Stimulated activated CD4-positive, alpha-beta T cell treated with anti-CD3 and anti-CD28 coated beads, Interleukin-12 subunit alpha, Interleukin-12 subunit beta, amount 100 ng/mL, for 4 hours (primary cell): Measurements from ENCODE around the gene MFSD6L.
"Not testable (repeated sequence)": the region's sequence is repeated elsewhere in the genome, so short reads cannot be mapped to it uniquely, and the experiment has no call there.

Experiments
- DNase-seq: peaks from one replicate; pipeline ENCODE4 v3.0.0-alpha.2; 2020

Gene MFSD6L

GRCh38 chr17:8825802-8826201 lies 26.6 kb upstream of the MFSD6L start:
- no peak for DNase-seq

- no peak for DNase-seq
Observed at GRCh38 chr17:8823279-8823678, 24.1 kb upstream of the MFSD6L start.

GRCh38 chr17:8822401-8823035 lies 23.4 kb upstream of the MFSD6L start:
- DNase-seq = no peak

- no peak for DNase-seq
Observed at GRCh38 chr17:8821446-8822105, 22.4 kb upstream of the MFSD6L start.

- no peak for DNase-seq
Observed at GRCh38 chr17:8820311-8821010, 21.3 kb upstream of the MFSD6L start.

- no peak for DNase-seq
Observed at GRCh38 chr17:8818654-8819330, 19.6 kb upstream of the MFSD6L start.

GRCh38 chr17:8818047-8818446 lies 18.9 kb upstream of the MFSD6L start:
- DNase-seq = no peak

- no peak for DNase-seq
Observed at GRCh38 chr17:8806926-8807550, 7.9 kb upstream of the MFSD6L start.

- DNase-seq = no peak
Observed at GRCh38 chr17:8806253-8806925, 7.2 kb upstream of the MFSD6L start.

- DNase-seq = not testable (repeated sequence)
Observed at GRCh38 chr17:8805396-8805795, 6.2 kb upstream of the MFSD6L start.

- DNase-seq = no peak
Observed at GRCh38 chr17:8803531-8804420, 4.6 kb upstream of the MFSD6L start.

GRCh38 chr17:8801135-8801840 lies 2.1 kb upstream of the MFSD6L start:
- no peak for DNase-seq

GRCh38 chr17:8800656-8801055 lies 1.5 kb upstream of the MFSD6L start:
- DNase-seq = no peak

- DNase-seq = no peak
Observed at GRCh38 chr17:8799570-8800212, 526 bp upstream of the MFSD6L start.

- no peak for DNase-seq
Observed at GRCh38 chr17:8798176-8798845, 854 bp downstream of the MFSD6L start.

GRCh38 chr17:8797621-8798175 lies 1.5 kb downstream of the MFSD6L start:
- no peak for DNase-seq

- DNase-seq = no peak
Observed at GRCh38 chr17:8794636-8795035, 4.5 kb downstream of the MFSD6L start.

- no peak for DNase-seq
Observed at GRCh38 chr17:8793649-8794048, 5.5 kb downstream of the MFSD6L start.

- DNase-seq = no peak
Observed at GRCh38 chr17:8792646-8793045, 6.5 kb downstream of the MFSD6L start.
